ENCODE measurements around the gene FTSJ3.
"Not testable (repeated sequence)": the region's sequence is repeated elsewhere in the genome, so short reads cannot be mapped to it uniquely, and the experiment has no call there.

Gene FTSJ3

GRCh38 chr17:63826468-63827001 lies 928 bp downstream of the FTSJ3 start:
- peak; percentile 57 for DNase-seq

- no peak for DNase-seq
Observed at GRCh38 chr17:63824362-63824761, 3.1 kb downstream of the FTSJ3 start.

GRCh38 chr17:63823659-63824331 lies 3.7 kb downstream of the FTSJ3 start:
- no peak for DNase-seq

- no peak for DNase-seq
Observed at GRCh38 chr17:63822537-63822936, 4.9 kb downstream of the FTSJ3 start.

GRCh38 chr17:63821804-63822203 lies 5.7 kb downstream of the FTSJ3 start:
- no peak for DNase-seq

- DNase-seq: no peak
Observed at GRCh38 chr17:63820963-63821561, 6.4 kb downstream of the FTSJ3 start.

GRCh38 chr17:63819585-63820537 lies 7.6 kb downstream of the FTSJ3 start:
- DNase-seq: no peak

- no peak for DNase-seq
Observed at GRCh38 chr17:63819131-63819530, 8.3 kb downstream of the FTSJ3 start.

- no peak for DNase-seq
Observed at GRCh38 chr17:63817736-63818385, 9.6 kb downstream of the FTSJ3 start.

- DNase-seq: no peak
Observed at GRCh38 chr17:63816669-63817068, 10.8 kb downstream of the FTSJ3 start.

GRCh38 chr17:63816123-63816522 lies 11.3 kb downstream of the FTSJ3 start:
- DNase-seq: no peak

- DNase-seq: no peak
Observed at GRCh38 chr17:63809970-63810369, 17.5 kb downstream of the FTSJ3 start.

- DNase-seq: no peak
Observed at GRCh38 chr17:63805591-63805990, 21.9 kb downstream of the FTSJ3 start.

- no peak for DNase-seq
Observed at GRCh38 chr17:63804328-63804727, 23.1 kb downstream of the FTSJ3 start.

GRCh38 chr17:63800783-63801182 lies 26.7 kb downstream of the FTSJ3 start:
- DNase-seq: no peak

- DNase-seq: no peak
Observed at GRCh38 chr17:63798572-63799106, 28.8 kb downstream of the FTSJ3 start.

- not testable (repeated sequence) for DNase-seq
Observed at GRCh38 chr17:63796375-63796774, 31.1 kb downstream of the FTSJ3 start.

GRCh38 chr17:63792055-63792729 lies 35.3 kb downstream of the FTSJ3 start:
- DNase-seq: no peak

- DNase-seq: no peak
Observed at GRCh38 chr17:63790057-63790456, 37.4 kb downstream of the FTSJ3 start.

GRCh38 chr17:63786971-63787711 lies 40.3 kb downstream of the FTSJ3 start:
- no peak for DNase-seq

GRCh38 chr17:63786117-63786516 lies 41.3 kb downstream of the FTSJ3 start:
- DNase-seq: no peak

All from DMS53 (cell line).